Astrocyte of the cerebellum (primary cell): ENCODE results near the gene TNS1.
"Not testable (repeated sequence)": the region's sequence is repeated elsewhere in the genome, so short reads cannot be mapped to it uniquely, and the experiment has no call there.

ENCODE experiments used
- DNase-seq: peaks from one replicate; pipeline ENCODE4 v3.0.0-alpha.2; 2011; ENCODE audit warnings: low read depth
- H3K4me3 ChIP-seq: 2 replicates; pipeline ENCODE4 v1.5.1; 2011; ENCODE audit warnings: mild to moderate bottlenecking, low read depth, low read length, moderate library complexity
- CTCF ChIP-seq: IDR thresholded peaks from 2 replicates; pipeline ENCODE4 v1.5.1; 2012; ENCODE audit warnings: low read length, low read depth, moderate library complexity, mild to moderate bottlenecking; ENCODE audit errors: missing control alignments
- in situ Hi-C: cut with HindIII; loops from 2 replicates; pipeline ENCODE4 v1.10.0; 2017; ENCODE audit warnings: low sequenced_read_pairs

The TNS1 gene

GRCh38 chr2:217812170-217812569 is 190.6 kb downstream of the TNS1 start:
- TF ChIP-seq CTCF, result no peak
- no peak for DNase-seq
- in situ Hi-C loops, result no loop called here
- H3K4me3 ChIP-seq, result no peak overlapping the region

GRCh38 chr2:217810260-217810659 is 192.5 kb downstream of the TNS1 start:
- in situ Hi-C loops, result no loop called here
- no peak overlapping the region for H3K4me3 ChIP-seq
- no peak for TF ChIP-seq CTCF
- no peak for DNase-seq

GRCh38 chr2:217809736-217810135 is 193.1 kb downstream of the TNS1 start:
- no peak for TF ChIP-seq CTCF
- in situ Hi-C loops, result loop anchor here (5.0 kb wide), 2 partner anchors 53 to 173 kb away; no protein-coding TSS in a partner anchor
- H3K4me3 ChIP-seq, result no peak overlapping the region
- DNase-seq, result no peak

GRCh38 chr2:217808967-217809366 is 193.8 kb downstream of the TNS1 start:
- DNase-seq, H3K4me3 ChIP-seq: not testable (repeated sequence)
- in situ Hi-C loops, result loop anchor here (5.0 kb wide), 2 partner anchors 53 to 173 kb away; no protein-coding TSS in a partner anchor

GRCh38 chr2:217808326-217808725 is 194.5 kb downstream of the TNS1 start:
- in situ Hi-C loops, result loop anchor here (5.0 kb wide), 2 partner anchors 54 to 174 kb away; no protein-coding TSS in a partner anchor
- DNase-seq, result no peak
- H3K4me3 ChIP-seq, result no peak overlapping the region
- TF ChIP-seq CTCF, result no peak

- in situ Hi-C loops, result loop anchor here (5.0 kb wide), 2 partner anchors 55 to 175 kb away; no protein-coding TSS in a partner anchor
- no peak overlapping the region for H3K4me3 ChIP-seq
- DNase-seq, result no peak
- no peak for TF ChIP-seq CTCF
These were observed 195.0 kb downstream of the TNS1 start for GRCh38 chr2:217807753-217808152.

GRCh38 chr2:217807025-217807424 is 195.8 kb downstream of the TNS1 start:
- in situ Hi-C loops, result loop anchor here (5.0 kb wide), 2 partner anchors 55 to 175 kb away; no protein-coding TSS in a partner anchor
- TF ChIP-seq CTCF, result no peak
- no peak for DNase-seq
- H3K4me3 ChIP-seq, result no peak overlapping the region
